Breast epithelium (tissue), 4 donors: ENCODE measurements around the gene RABGAP1L. TPM values are rescaled to one million over a fixed set of nuclear protein-coding genes. Genes with fewer than 3 reads are reported as not detected.

ENCODE experiments used
- DNase-seq, 2 donors: peaks; one replicate each; pipeline ENCODE4 v3.0.0-alpha.2; 2019; ENCODE audit warnings: low spot score in 2 of 2
- H3K27ac ChIP-seq, 2 donors: fragments of 200-600 bp; sonication (generic) in 1 of 2; one replicate each; pipeline ENCODE4 v1.5.1; 2016 to 2019; ENCODE audit warnings: mild to moderate bottlenecking in 1 of 2
- H3K27me3 ChIP-seq, 2 donors: fragments of 200-600 bp; sonication (generic) in 1 of 2; one replicate each; pipeline versions ENCODE4 v1.5.1 to v1.6.0; 2017 to 2019; ENCODE audit warnings: control low read depth in 1 of 2, mild to moderate bottlenecking in 1 of 2
- H3K36me3 ChIP-seq: fragments of 200-600 bp; one replicate; pipeline ENCODE4 v1.5.1; 2019
- H3K4me1 ChIP-seq, 2 donors: fragments of 200-600 bp; sonication (generic); one replicate each; pipeline ENCODE4 v1.5.1; 2016 to 2019; ENCODE audit warnings: control low read depth in 1 of 2
- H3K4me3 ChIP-seq, 3 donors: fragments of 200-600 bp; sonication (generic); 1 replicate in 2 of 3; 2 replicates in 1 of 3; pipeline ENCODE4 v1.5.1; 2016 to 2019; ENCODE audit warnings: mild to moderate bottlenecking in 3 of 3, moderate library complexity in 2 of 3
- H3K9me3 ChIP-seq, 2 donors: fragments of 200-600 bp; sonication (generic) in 1 of 2; one replicate each; pipeline ENCODE4 v1.5.1; 2016 to 2019; ENCODE audit warnings: control low read depth in 1 of 2
- CTCF ChIP-seq, 3 donors: fragments of 450-650 bp; IDR thresholded peaks; one replicate each; pipeline ENCODE4 v1.5.1; 2016 to 2017; ENCODE audit warnings: antibody characterized with exemption in 3 of 3, mild to moderate bottlenecking in 3 of 3, moderate library complexity in 3 of 3
- POLR2A ChIP-seq: fragments of 450-650 bp; IDR thresholded peaks from one replicate; pipeline ENCODE4 v1.6.1; 2016; ENCODE audit warnings: antibody characterized with exemption, mild to moderate bottlenecking, moderate library complexity
- POLR2AphosphoS5 ChIP-seq, 3 donors: sonication (generic); formaldehyde crosslinking; IDR thresholded peaks; one replicate each; pipeline ENCODE4 v1.6.1; 2017; ENCODE audit warnings: antibody characterized with exemption in 3 of 3
- intact Hi-C: fragments of 100-400 bp; cut with DNase I; formaldehyde crosslinking; loops from one replicate; pipeline ENCODE4 v1.15.1; 2023; ENCODE audit warnings: low total_unique reads
- total RNA-seq, 3 donors: library from RNA; depleted of rRNA; stranded (reverse); fragments of >200 nt; gene quantifications; one replicate each; pipeline ENCODE4 v1.1.0, GENCODE V29; 2016

Gene RABGAP1L
- total RNA-seq, 3 donors from 2014 or later, result 41.3 to 83.7 (median 49.5) TPM

GRCh38 chr1:174953285-174954072 lies 794.2 kb downstream of the RABGAP1L start:
- intact Hi-C loops, result no loop called here
- H3K27me3 ChIP-seq, result no peaks in the 10 kb centered on the region
- H3K27ac ChIP-seq, result peak overlapping the region in 1 of 2 donors; percentile 60
- DNase-seq, result no peak
- TF ChIP-seq CTCF (IDR thresholded peaks at IDR 0.05), result no peak
- no peak for TF ChIP-seq POLR2AphosphoS5 (IDR thresholded peaks at IDR 0.05)
- no peaks in the 10 kb centered on the region for H3K4me1 ChIP-seq
- H3K4me3 ChIP-seq, result no peak overlapping the region
- no peaks in the 10 kb centered on the region for H3K9me3 ChIP-seq
- H3K36me3 ChIP-seq, result no peaks in the 10 kb centered on the region

GRCh38 chr1:174954073-174954460 lies 794.7 kb downstream of the RABGAP1L start:
- Histone ChIP-seq H3K27me3 (no peaks in the 10 kb centered on the region), H3K27ac (peak overlapping the region in 1 of 2 donors; percentile 60), H3K9me3 (no peaks in the 10 kb centered on the region), H3K36me3 (no peaks in the 10 kb centered on the region), H3K4me1 (no peaks in the 10 kb centered on the region), H3K4me3 (no peak overlapping the region)
- no peak for DNase-seq
- TF ChIP-seq CTCF (IDR thresholded peaks at IDR 0.05), result no peak
- intact Hi-C loops, result no loop called here

- intact Hi-C loops, result no loop called here
- no peaks in the 10 kb centered on the region for H3K27me3 ChIP-seq
- no peaks in the 10 kb centered on the region for H3K36me3 ChIP-seq
- no peak for DNase-seq
- H3K4me3 ChIP-seq, result no peak overlapping the region
- H3K27ac ChIP-seq, result peak overlapping the region; percentile 45 to 60
- TF ChIP-seq POLR2A, result no peak
- TF ChIP-seq POLR2AphosphoS5 (IDR thresholded peaks at IDR 0.05), result no peak
- no peak for TF ChIP-seq CTCF (IDR thresholded peaks at IDR 0.05)
- no peaks in the 10 kb centered on the region for H3K4me1 ChIP-seq
- no peaks in the 10 kb centered on the region for H3K9me3 ChIP-seq
Measured at GRCh38 chr1:174954671-174955669, 795.6 kb downstream of the RABGAP1L start.

GRCh38 chr1:174956086-174956485 lies 796.8 kb downstream of the RABGAP1L start:
- no peak overlapping the region for H3K4me3 ChIP-seq
- no peak for DNase-seq
- no peaks in the 10 kb centered on the region for H3K4me1 ChIP-seq
- intact Hi-C loops, result no loop called here
- TF ChIP-seq POLR2A, result no peak
- no peaks in the 10 kb centered on the region for H3K9me3 ChIP-seq
- no peaks in the 10 kb centered on the region for H3K27me3 ChIP-seq
- no peaks in the 10 kb centered on the region for H3K36me3 ChIP-seq
- H3K27ac ChIP-seq, result no peak overlapping the region

- no peaks in the 10 kb centered on the region for H3K27me3 ChIP-seq
- H3K27ac ChIP-seq, result no peak overlapping the region
- H3K9me3 ChIP-seq, result no peaks in the 10 kb centered on the region
- no peaks in the 10 kb centered on the region for H3K36me3 ChIP-seq
- TF ChIP-seq POLR2AphosphoS5 (IDR thresholded peaks at IDR 0.05), result no peak
- TF ChIP-seq CTCF (IDR thresholded peaks at IDR 0.05), result no peak
- TF ChIP-seq POLR2A, result no peak
- no peaks in the 10 kb centered on the region for H3K4me1 ChIP-seq
- intact Hi-C loops, result no loop called here
- no peak for DNase-seq
- no peak overlapping the region for H3K4me3 ChIP-seq
Measured at GRCh38 chr1:174956976-174957375, 797.7 kb downstream of the RABGAP1L start.
